Kidney epithelial cell (primary cell): ENCODE measurements around the gene ARHGAP35. TPM values are rescaled to one million over a fixed set of nuclear protein-coding genes. Genes with fewer than 3 reads are reported as not detected.
"Not testable (repeated sequence)": the region's sequence is repeated elsewhere in the genome, so short reads cannot be mapped to it uniquely, and the experiment has no call there.

Experiments
- DNase-seq: peaks from one replicate; pipeline ENCODE4 v3.0.0-alpha.2; 2010; ENCODE audit warnings: low read depth
- H3K27me3 ChIP-seq: 2 replicates; pipeline ENCODE4 v1.6.0; 2011; ENCODE audit warnings: low read length; ENCODE audit not compliant: control insufficient read depth, insufficient read depth
- H3K36me3 ChIP-seq: 2 replicates; pipeline ENCODE4 v1.5.1; 2011; ENCODE audit warnings: low read length; ENCODE audit not compliant: control insufficient read depth, insufficient read depth
- H3K4me3 ChIP-seq: 2 replicates; pipeline ENCODE4 v1.5.1; 2011; ENCODE audit warnings: low read depth, mild to moderate bottlenecking, control low read depth, low read length
- total RNA-seq: library from RNA; depleted of rRNA; stranded (reverse); fragments of >200 nt; gene quantifications from 2 replicates; pipeline ENCODE4 v1.2.3, GENCODE V29; 2015
- TF ChIP-seq, protein P1 (sequence below): IDR thresholded peaks from 2 replicates; pipeline ENCODE4 v1.5.1; 2011; ENCODE audit warnings: mild to moderate bottlenecking, moderate library complexity, low read length, control low read depth, inconsistent platforms; ENCODE audit not compliant: insufficient read depth, poor library complexity, severe bottlenecking

The ARHGAP35 gene
- total RNA-seq, 1 donor from 2014 or later = 30.9 TPM

- Histone ChIP-seq H3K27me3 (no peaks in the 10 kb centered on the region), H3K36me3 (no peaks in the 10 kb centered on the region), H3K4me3 (no peak overlapping the region)
- TF ChIP-seq, protein P1, sequence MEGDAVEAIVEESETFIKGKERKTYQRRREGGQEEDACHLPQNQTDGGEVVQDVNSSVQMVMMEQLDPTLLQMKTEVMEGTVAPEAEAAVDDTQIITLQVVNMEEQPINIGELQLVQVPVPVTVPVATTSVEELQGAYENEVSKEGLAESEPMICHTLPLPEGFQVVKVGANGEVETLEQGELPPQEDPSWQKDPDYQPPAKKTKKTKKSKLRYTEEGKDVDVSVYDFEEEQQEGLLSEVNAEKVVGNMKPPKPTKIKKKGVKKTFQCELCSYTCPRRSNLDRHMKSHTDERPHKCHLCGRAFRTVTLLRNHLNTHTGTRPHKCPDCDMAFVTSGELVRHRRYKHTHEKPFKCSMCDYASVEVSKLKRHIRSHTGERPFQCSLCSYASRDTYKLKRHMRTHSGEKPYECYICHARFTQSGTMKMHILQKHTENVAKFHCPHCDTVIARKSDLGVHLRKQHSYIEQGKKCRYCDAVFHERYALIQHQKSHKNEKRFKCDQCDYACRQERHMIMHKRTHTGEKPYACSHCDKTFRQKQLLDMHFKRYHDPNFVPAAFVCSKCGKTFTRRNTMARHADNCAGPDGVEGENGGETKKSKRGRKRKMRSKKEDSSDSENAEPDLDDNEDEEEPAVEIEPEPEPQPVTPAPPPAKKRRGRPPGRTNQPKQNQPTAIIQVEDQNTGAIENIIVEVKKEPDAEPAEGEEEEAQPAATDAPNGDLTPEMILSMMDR = no peak
- DNase-seq = no peak
Observed at GRCh38 chr19:46875234-46875633, 14.4 kb downstream of the ARHGAP35 start.

DNA sequence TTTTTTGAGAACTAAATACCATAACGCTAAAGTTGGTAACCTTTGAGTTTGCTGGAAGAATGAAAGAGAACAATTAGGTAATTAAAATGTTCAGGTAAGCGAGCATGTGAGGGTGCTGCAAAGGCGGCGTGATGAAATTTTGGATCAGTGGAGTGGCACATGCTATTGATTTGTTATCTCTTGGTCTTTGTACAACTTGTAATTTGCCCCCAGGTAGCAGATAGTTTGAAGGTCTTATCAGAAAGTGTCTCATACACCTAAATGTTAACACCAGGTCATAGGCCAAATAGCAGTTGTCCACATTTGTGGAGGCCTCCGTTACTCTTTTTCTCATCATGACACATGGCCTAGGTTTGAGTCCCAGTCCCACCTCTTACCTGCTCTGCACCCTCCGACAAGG is 14.9 kb downstream of the ARHGAP35 start:
- no peaks in the 10 kb centered on the region for H3K36me3 ChIP-seq
- TF ChIP-seq, protein P1 = no peak

GRCh38 chr19:46878613-46879375 is 18.0 kb downstream of the ARHGAP35 start:
- Histone ChIP-seq H3K4me3 (no peak overlapping the region), H3K36me3 (no peaks in the 10 kb centered on the region), H3K27me3 (no peaks in the 10 kb centered on the region)
- peak; percentile 74 for DNase-seq
- TF ChIP-seq, protein P1 = no peak

More for the DNA sequence above, 14.9 kb downstream of the ARHGAP35 start:
- Histone ChIP-seq H3K27me3 (no peaks in the 10 kb centered on the region), H3K4me3 (no peak overlapping the region)
- DNase-seq = no peak

- H3K4me3 ChIP-seq = no peak overlapping the region
- H3K27me3 ChIP-seq = no peaks in the 10 kb centered on the region
- DNase-seq = no peak
- no peaks in the 10 kb centered on the region for H3K36me3 ChIP-seq
- TF ChIP-seq, protein P1 = no peak
Observed at GRCh38 chr19:46880431-46880830, 19.6 kb downstream of the ARHGAP35 start.

GRCh38 chr19:46881092-46881491 is 20.3 kb downstream of the ARHGAP35 start:
- no peak overlapping the region for H3K4me3 ChIP-seq
- no peaks in the 10 kb centered on the region for H3K36me3 ChIP-seq
- TF ChIP-seq, protein P1 = no peak
- H3K27me3 ChIP-seq = no peaks in the 10 kb centered on the region
- no peak for DNase-seq

GRCh38 chr19:46882034-46882433 is 21.2 kb downstream of the ARHGAP35 start:
- H3K36me3 ChIP-seq = no peaks in the 10 kb centered on the region
- no peaks in the 10 kb centered on the region for H3K27me3 ChIP-seq
- H3K4me3 ChIP-seq = no peak overlapping the region
- TF ChIP-seq, protein P1 = no peak
- DNase-seq = no peak

DNA sequence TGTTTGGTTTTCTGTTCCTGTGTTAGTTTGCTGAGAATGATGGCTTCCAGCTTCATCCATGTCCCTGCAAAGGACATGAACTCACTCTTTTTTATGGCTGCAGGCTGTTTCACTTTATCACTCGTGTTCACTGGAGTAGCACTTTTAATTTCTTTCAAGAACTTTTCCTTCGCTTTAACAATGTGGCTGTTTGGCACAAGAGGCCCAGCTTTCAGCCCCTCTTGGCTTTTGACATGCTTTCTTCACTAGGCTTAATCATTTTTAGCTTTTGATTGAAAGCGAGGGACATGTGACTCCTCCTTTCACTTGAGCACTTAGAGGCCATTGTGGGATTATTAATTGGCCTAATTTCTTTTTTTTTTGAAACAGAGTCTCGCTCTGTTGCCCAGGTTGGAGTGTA is 22.0 kb downstream of the ARHGAP35 start:
- DNase-seq, H3K4me3 ChIP-seq: not testable (repeated sequence)

More for the DNA sequence above, 22.0 kb downstream of the ARHGAP35 start:
- H3K27me3 ChIP-seq, H3K36me3 ChIP-seq: not testable (repeated sequence)
